GM23338 (cell line): ENCODE results near the gene VOPP1. TPM values are rescaled to one million over a fixed set of nuclear protein-coding genes. Genes with fewer than 3 reads are reported as not detected.

Experiments
- ATAC-seq: fragments of 200-7000 bp; cut with Tn5 transposase; 3 replicates; pipeline ENCODE4 v1.9.1; 2020
- DNase-seq: peaks from one replicate; pipeline ENCODE4 v3.0.0-alpha.2; 2015; ENCODE audit warnings: low spot score
- H2AFZ ChIP-seq: fragments of 200-600 bp; sonication (generic); 2 replicates; pipeline ENCODE4 v1.8.0; 2016; ENCODE audit warnings: antibody characterized with exemption, mild to moderate bottlenecking, moderate library complexity
- H3F3A ChIP-seq: fragments of 200-600 bp; sonication (generic); replicated peaks from 2 replicates; pipeline ENCODE4 v1.8.0; 2017; ENCODE audit warnings: antibody characterized with exemption, mixed run types, low read depth
- H3K27ac ChIP-seq: fragments of 200-600 bp; sonication (generic); 2 replicates; pipeline ENCODE4 v1.6.1; 2016; ENCODE audit warnings: low read depth
- H3K27me3 ChIP-seq: fragments of 200-600 bp; sonication (generic); 2 replicates; pipeline ENCODE4 v1.8.0; 2016; ENCODE audit warnings: mild to moderate bottlenecking, mixed run types, moderate library complexity; ENCODE audit not compliant: insufficient read depth
- H3K36me3 ChIP-seq: fragments of 200-600 bp; sonication (generic); 2 replicates; pipeline ENCODE4 v1.8.0; 2016; ENCODE audit warnings: mild to moderate bottlenecking; ENCODE audit not compliant: insufficient read depth
- H3K4me1 ChIP-seq: fragments of 200-600 bp; sonication (generic); 2 replicates; pipeline ENCODE4 v1.8.0; 2016; ENCODE audit warnings: mild to moderate bottlenecking, moderate library complexity; ENCODE audit not compliant: insufficient read depth
- H3K4me2 ChIP-seq: fragments of 200-600 bp; sonication (generic); 2 replicates; pipeline ENCODE4 v1.7.1; 2017; ENCODE audit warnings: mixed run types
- H3K4me3 ChIP-seq: fragments of 200-600 bp; sonication (generic); 2 replicates; pipeline ENCODE4 v1.6.1; 2016; ENCODE audit warnings: mixed run types
- H3K79me2 ChIP-seq: fragments of 200-600 bp; sonication (generic); replicated peaks from 2 replicates; pipeline ENCODE4 v1.8.0; 2017; ENCODE audit warnings: mild to moderate bottlenecking; ENCODE audit not compliant: insufficient read depth
- H3K9me2 ChIP-seq: fragments of 200-600 bp; sonication (generic); 2 replicates; pipeline ENCODE4 v1.8.0; 2017; ENCODE audit not compliant: insufficient read depth
- H4K20me1 ChIP-seq: fragments of 200-600 bp; sonication (generic); replicated peaks from 2 replicates; pipeline ENCODE4 v1.8.0; 2017; ENCODE audit warnings: mild to moderate bottlenecking; ENCODE audit not compliant: insufficient read depth
- H3K27ac Mint-ChIP-seq: 2 replicates; pipeline ENCODE4 v1.8.0; 2020; ENCODE audit warnings: inconsistent platforms, mild to moderate bottlenecking, moderate library complexity, mixed read lengths
- H3K27me3 Mint-ChIP-seq: 3 replicates; pipeline ENCODE4 v1.8.0; 2022; ENCODE audit warnings: low read depth, mild to moderate bottlenecking, moderate library complexity, mixed read lengths, inconsistent platforms; ENCODE audit not compliant: insufficient read depth, poor library complexity
- H3K36me3 Mint-ChIP-seq: 3 replicates; pipeline ENCODE4 v1.8.0; 2021; ENCODE audit warnings: low read depth, mild to moderate bottlenecking, inconsistent platforms, moderate library complexity, mixed read lengths
- H3K4me1 Mint-ChIP-seq: 3 replicates; pipeline ENCODE4 v1.8.0; 2020; ENCODE audit warnings: mild to moderate bottlenecking, inconsistent platforms, mixed read lengths
- H3K4me3 Mint-ChIP-seq: 3 replicates; pipeline ENCODE4 v1.8.0; 2021; ENCODE audit warnings: moderate library complexity, mild to moderate bottlenecking, inconsistent platforms, mixed read lengths
- H3K9me3 Mint-ChIP-seq: 3 replicates; pipeline ENCODE4 v1.8.0; 2020; ENCODE audit warnings: moderate library complexity, mild to moderate bottlenecking, inconsistent platforms, mixed read lengths
- CREB1 ChIP-seq: fragments of 250-450 bp; sonication (Bioruptor Pico); IDR thresholded peaks from 2 replicates; pipeline ENCODE4 v1.5.0; 2020; ENCODE audit warnings: low read depth, mild to moderate bottlenecking, moderate library complexity
- CTCF ChIP-seq, 2 experiments: fragments of 200-600 bp in 1 of 2; sonication (generic) in 1 of 2; conservative IDR thresholded peaks; 2 replicates each; pipeline versions ENCODE4 v1.5.1 to v1.6.1; 2016 to 2017; ENCODE audit warnings: antibody characterized with exemption in 2 of 2, low read depth in 2 of 2, mild to moderate bottlenecking in 2 of 2, moderate library complexity in 1 of 2
- ETS1 ChIP-seq: IDR thresholded peaks from 2 replicates; pipeline ENCODE4 v1.6.1; 2016; ENCODE audit warnings: antibody characterized with exemption
- EZH2 ChIP-seq: fragments of 200-600 bp; sonication (generic); IDR thresholded peaks from one replicate; pipeline ENCODE4 v1.8.0; 2017; ENCODE audit warnings: antibody characterized with exemption, mild to moderate bottlenecking, low read depth; ENCODE audit not compliant: unreplicated experiment
- EZH2phosphoT487 ChIP-seq: fragments of 200-600 bp; sonication (generic); IDR thresholded peaks from one replicate; pipeline ENCODE4 v1.8.1; 2018; ENCODE audit warnings: antibody characterized with exemption; ENCODE audit not compliant: unreplicated experiment
- JUNB ChIP-seq: IDR thresholded peaks from one replicate; pipeline ENCODE4 v1.6.1; 2016; ENCODE audit warnings: antibody characterized with exemption; ENCODE audit not compliant: unreplicated experiment
- NANOG ChIP-seq: IDR thresholded peaks from 2 replicates; pipeline ENCODE4 v1.6.1; 2016; ENCODE audit warnings: antibody characterized with exemption, borderline replicate concordance
- POLR2AphosphoS5 ChIP-seq: IDR thresholded peaks from 2 replicates; pipeline ENCODE4 v1.6.1; 2016; ENCODE audit warnings: antibody characterized with exemption, low read depth
- REST ChIP-seq: IDR thresholded peaks from one replicate; pipeline ENCODE4 v1.6.1; 2018; ENCODE audit warnings: antibody characterized with exemption; ENCODE audit not compliant: unreplicated experiment
- STAT1 ChIP-seq: IDR thresholded peaks from one replicate; pipeline ENCODE4 v1.6.1; 2016; ENCODE audit warnings: antibody characterized with exemption; ENCODE audit not compliant: unreplicated experiment
- ZNF114 ChIP-seq: fragments of 250-450 bp; sonication (Bioruptor Pico); IDR thresholded peaks from 2 replicates; pipeline ENCODE4 v1.5.0; 2020; ENCODE audit warnings: mild to moderate bottlenecking, moderate library complexity
- ZNF331 ChIP-seq: fragments of 250-450 bp; sonication (Bioruptor Pico); IDR thresholded peaks from 2 replicates; pipeline ENCODE4 v1.5.0; 2020; ENCODE audit warnings: low read depth, mild to moderate bottlenecking, moderate library complexity
- ZNF462 ChIP-seq: fragments of 250-450 bp; sonication (Bioruptor Pico); IDR thresholded peaks from 2 replicates; pipeline ENCODE4 v1.5.0; 2020; ENCODE audit warnings: mild to moderate bottlenecking, moderate library complexity
- polyA plus RNA-seq: library from polyadenylated mRNA; unstranded; fragments of >200 nt; fragmentation: Nextera tagmentation; extraction: Ambion mirVana; gene quantifications from 2 replicates; pipeline ENCODE4 v1.2.1, GENCODE V29; 2016
- total RNA-seq: library from RNA; depleted of rRNA; stranded (reverse); fragments of >200 nt; shearing (Covaris generic); gene quantifications from 2 replicates; pipeline ENCODE4 v1.2.3, GENCODE V29; 2014

The VOPP1 gene
- total and polyA plus RNA-seq, 2 experiments from 2014 or later = 28.2 to 73.7 TPM

- no peak overlapping the region for H3K27ac ChIP-seq
- no peaks in the 10 kb centered on the region for H3K27me3 ChIP-seq
- Mint-ChIP-seq H3K4me3 (no peak overlapping the region), H3K27ac (no peak overlapping the region), H3K36me3 (no peaks in the 10 kb centered on the region), H3K9me3 (no peaks in the 10 kb centered on the region; the same call in 2 of the 3 replicates), H3K27me3 (peaks cover 7% of the 10 kb centered on the region), H3K4me1 (no peaks in the 10 kb centered on the region)
- no peak overlapping the region for H3K4me3 ChIP-seq
- DNase-seq (no peak), ATAC-seq (no peak)
- no peaks in the 10 kb centered on the region for H3K4me1 ChIP-seq
- no peaks in the 10 kb centered on the region for H3K79me2 ChIP-seq
- TF ChIP-seq CTCF (conservative IDR thresholded peaks at IDR 0.05; ENCODE audit: low read depth in 2 of 2) (no peak), POLR2AphosphoS5 (no peak), REST (no peak), EZH2phosphoT487 (no peak), ZNF331 (CRISPR knock-in tag) (no peak), ETS1 (no peak), JUNB (no peak), ZNF114 (CRISPR knock-in tag) (no peak), ZNF462 (CRISPR knock-in tag) (no peak), EZH2 (no peak), CREB1 (CRISPR knock-in tag) (no peak), STAT1 (no peak), NANOG (no peak)
- H3K4me2 ChIP-seq = no peak overlapping the region
- peaks cover 9% of the 10 kb centered on the region for H3K9me2 ChIP-seq
- no peaks in the 10 kb centered on the region for H3F3A ChIP-seq
- H2AFZ ChIP-seq = no peak overlapping the region
- H3K36me3 ChIP-seq = no peaks in the 10 kb centered on the region
- H4K20me1 ChIP-seq = no peaks in the 10 kb centered on the region
Measured at GRCh38 chr7:55594870-55595269, 22.6 kb upstream of the VOPP1 start.
